A549 (cell line): Measurements from ENCODE around the gene ZNF532. TPM values are rescaled to one million over a fixed set of nuclear protein-coding genes. Genes with fewer than 3 reads are reported as not detected.

Experiments
- ATAC-seq, 2 experiments: fragments of 200-7000 bp in 1 of 2; fragments of >200 bp in 1 of 2; cut with Nextera tagmentation in 1 of 2; cut with Tn5 transposase in 1 of 2; 3 replicates each; pipeline versions ENCODE4 v1.8.0 to v1.9.1; 2018 to 2020; ENCODE audit warnings: mild to moderate bottlenecking in 1 of 2, moderate library complexity in 1 of 2
- CTCF ChIA-PET: fragments of 300-600 bp; sonication (Branson Sonifier 250); formaldehyde crosslinking; extraction: SDS; loops from one replicate; lab custom pipeline; 2021; ENCODE audit warnings: antibody characterized with exemption, inconsistent platforms; lab: Yijun Ruan, JAX
- POLR2A ChIA-PET: fragments of 350-600 bp; formaldehyde crosslinking; extraction: SDS; loops from one replicate; lab custom pipeline; 2021; ENCODE audit warnings: antibody characterized with exemption, inconsistent platforms; lab: Yijun Ruan, JAX
- DNase-seq, 2 experiments: peaks; one replicate each; pipeline versions ENCODE4 v3.0.0 to v3.0.0-alpha.2; 2011 to 2016; ENCODE audit warnings: low read depth in 1 of 2, low spot score in 1 of 2
- FAIRE-seq: peaks from 2 replicates; lab custom pipeline; 2011; peaks lifted over from hg19 to GRCh38; lab: Jason Lieb, UNC
- H3K27ac ChIP-seq, 2 experiments: fragments of >200 bp; sonication (Bioruptor Twin); formaldehyde crosslinking; 3 replicates each; pipeline ENCODE4 v1.5.1; 2016 to 2017
- H3K4me1 ChIP-seq: fragments of >200 bp; sonication (Bioruptor Twin); formaldehyde crosslinking; 3 replicates; pipeline ENCODE4 v1.6.1; 2016
- H3K4me2 ChIP-seq: fragments of >200 bp; sonication (Bioruptor Twin); formaldehyde crosslinking; 3 replicates; pipeline ENCODE4 v1.6.1; 2016
- H3K4me3 ChIP-seq: fragments of >200 bp; sonication (Bioruptor Twin); formaldehyde crosslinking; 3 replicates; pipeline ENCODE4 v1.5.1; 2016
- H3K9me3 ChIP-seq: fragments of >200 bp; sonication (Bioruptor Twin); formaldehyde crosslinking; 3 replicates; pipeline ENCODE4 v1.6.1; 2016
- CEBPB ChIP-seq, 2 experiments: fragments of >200 bp in 1 of 2; sonication (Bioruptor Twin) in 1 of 2; formaldehyde crosslinking in 1 of 2; IDR thresholded peaks; 2 replicates each; pipeline ENCODE4 v1.6.1; 2012 to 2016
- CHD4 ChIP-seq: fragments of 200-600 bp; sonication (generic); IDR thresholded peaks from 2 replicates; pipeline ENCODE4 v1.6.1; 2016; ENCODE audit warnings: antibody characterized with exemption, mild to moderate bottlenecking, borderline replicate concordance
- EHF ChIP-seq: fragments of 250-450 bp; sonication (Bioruptor Pico); IDR thresholded peaks from 2 replicates; pipeline ENCODE4 v1.5.0; 2020; ENCODE audit warnings: mild to moderate bottlenecking
- ELK1 ChIP-seq: fragments of 150-350 bp; IDR thresholded peaks from 2 replicates; pipeline ENCODE4 v1.6.1; 2014; ENCODE audit warnings: low read depth, mild to moderate bottlenecking, low read length
- ESRRA ChIP-seq: fragments of 150-350 bp; IDR thresholded peaks from 2 replicates; pipeline ENCODE4 v1.6.1; 2014; ENCODE audit warnings: mild to moderate bottlenecking, low read length, borderline replicate concordance
- FOSL2 ChIP-seq, 2 experiments: fragments of 450-650 bp in 1 of 2; fragments of >200 bp in 1 of 2; sonication (Bioruptor Twin) in 1 of 2; formaldehyde crosslinking; IDR thresholded peaks; 2 replicates each; pipeline versions ENCODE4 v1.5.0 to v1.6.1; 2016 to 2020; ENCODE audit warnings: mild to moderate bottlenecking in 1 of 2, moderate library complexity in 1 of 2
- GATA3 ChIP-seq: IDR thresholded peaks from 2 replicates; pipeline ENCODE4 v1.6.1; 2012; ENCODE audit warnings: borderline replicate concordance
- HDAC2 ChIP-seq: fragments of 200-600 bp; sonication (generic); IDR thresholded peaks from 2 replicates; pipeline ENCODE4 v1.6.1; 2016
- JUN ChIP-seq, 2 experiments: fragments of >200 bp; sonication (Bioruptor Twin); formaldehyde crosslinking; IDR thresholded peaks; 2 replicates in 1 of 2; 3 replicates in 1 of 2; pipeline ENCODE4 v1.6.1; 2016 to 2017
- JUNB ChIP-seq: fragments of >200 bp; sonication (Bioruptor Twin); formaldehyde crosslinking; IDR thresholded peaks from 2 replicates; pipeline ENCODE4 v1.6.1; 2016
- MAFK ChIP-seq: fragments of 450-650 bp; IDR thresholded peaks from 2 replicates; pipeline ENCODE4 v1.6.1; 2014; ENCODE audit not compliant: partially characterized antibody
- MAZ ChIP-seq: fragments of 150-350 bp; IDR thresholded peaks from 2 replicates; pipeline ENCODE4 v1.6.1; 2014; ENCODE audit warnings: antibody characterized with exemption, low read depth, low read length, borderline replicate concordance
- PBX3 ChIP-seq: IDR thresholded peaks from 2 replicates; pipeline ENCODE4 v1.6.1; 2012
- PHF8 ChIP-seq: fragments of 200-600 bp; sonication (generic); IDR thresholded peaks from 2 replicates; pipeline ENCODE4 v1.6.1; 2016; ENCODE audit warnings: low read depth, mild to moderate bottlenecking, antibody characterized with exemption, moderate library complexity, borderline replicate concordance
- RAD21 ChIP-seq, 2 experiments: fragments of >200 bp in 1 of 2; sonication (Bioruptor Twin) in 1 of 2; formaldehyde crosslinking in 1 of 2; IDR thresholded peaks in 1 of 2; conservative IDR thresholded peaks in 1 of 2; 2 replicates in 1 of 2; 3 replicates in 1 of 2; pipeline ENCODE4 v1.6.1; 2012 to 2018; ENCODE audit warnings: inconsistent platforms in 1 of 2
- RCOR1 ChIP-seq: fragments of 150-350 bp; IDR thresholded peaks from 2 replicates; pipeline ENCODE4 v1.6.1; 2014; ENCODE audit warnings: antibody characterized with exemption, low read length, low read depth
- TFCP2L1 ChIP-seq: fragments of 250-450 bp; sonication (Bioruptor Pico); IDR thresholded peaks from 2 replicates; pipeline ENCODE4 v1.5.0; 2021; ENCODE audit warnings: mild to moderate bottlenecking
- WGBS: methylation state at CpG from one replicate; pipeline ENCODE4 v1.1.6; 2017; ENCODE audit errors: missing lambda C conversion rate; 5-methylcytosine and 5-hydroxymethylcytosine counted together
- polyA plus RNA-seq, 4 experiments: library from polyadenylated mRNA; depleted of rRNA in 3 of 4; stranded (reverse); fragments of >200 nt; fragmentation: RNase III in 1 of 4; extraction: RNeasy Plus Mini Kit Qiagen cat#74134 plus additional on column Dnase treatment in 1 of 4; gene quantifications; 2 replicates in 3 of 4; 3 replicates in 1 of 4; pipeline ENCODE4 v1.2.3, GENCODE V29; 2011 to 2017
- TF ChIP-seq, protein P1 (sequence below): fragments of 200-600 bp; sonication (generic); IDR thresholded peaks from 2 replicates; pipeline ENCODE4 v1.6.1; 2016; ENCODE audit warnings: antibody characterized with exemption, mild to moderate bottlenecking, moderate library complexity
- TF ChIP-seq, protein P2 (sequence below): fragments of 450-650 bp; IDR thresholded peaks from 2 replicates; pipeline ENCODE4 v1.6.1; 2014; ENCODE audit warnings: antibody characterized with exemption
- TF ChIP-seq, protein P3 (sequence below): IDR thresholded peaks from 2 replicates; pipeline ENCODE4 v1.6.1; 2012; ENCODE audit warnings: low read depth, borderline replicate concordance

The ZNF532 gene
- polyA plus RNA-seq, 2 of the 4 experiments (the other 2 are of a cell fraction): 26.8 to 64.6 TPM

DNA sequence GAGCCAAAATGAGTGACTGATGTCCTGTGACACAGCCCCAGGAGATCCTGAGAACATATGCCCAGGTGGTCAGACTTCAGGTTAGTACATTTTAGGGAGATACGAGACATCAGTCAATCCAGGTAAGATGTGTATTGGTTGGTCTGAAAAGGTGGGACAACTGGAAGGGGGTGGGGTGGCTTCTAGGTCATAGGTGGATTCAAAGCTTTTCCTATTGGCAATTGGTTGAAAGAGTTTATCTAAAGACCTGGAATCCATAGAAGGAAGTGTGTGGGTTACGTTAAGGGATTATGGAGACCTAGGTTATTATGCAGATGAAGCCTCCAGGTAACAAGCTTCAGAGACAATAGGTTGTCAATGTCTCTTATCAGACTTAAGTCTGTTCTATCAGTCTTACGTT, 136.5 kb downstream of the ZNF532 start:
- TF ChIP-seq EHF (CRISPR knock-in tag) (no peak), RAD21 (conservative IDR thresholded peaks at IDR 0.05 in 1 of 2, IDR thresholded peaks at IDR 0.05 in 1 of 2) (no peak), TFCP2L1 (CRISPR knock-in tag) (no peak)
- H3K9me3 ChIP-seq: no peaks in the 10 kb centered on the region; the same call in 2 of the 3 replicates
- no peak for ATAC-seq
- H3K4me1 ChIP-seq: peaks cover 66% of the 10 kb centered on the region
- WGBS: 95% methylated on average over 3 of the region's 3 CpGs
- H3K27ac ChIP-seq: peak overlapping the region; percentile 85 to 92
- no peak for FAIRE-seq
- ChIA-PET POLR2A (no interaction called here), CTCF (interaction anchor here (0.9 to 1.7 kb wide), 2 partner anchors 70 to 233 kb away, joined by 3 to 7 read pairs; no protein-coding TSS in a partner anchor)
- H3K4me2 ChIP-seq: no peak overlapping the region
- no peak for DNase-seq
- H3K4me3 ChIP-seq: no peak overlapping the region

DNA sequence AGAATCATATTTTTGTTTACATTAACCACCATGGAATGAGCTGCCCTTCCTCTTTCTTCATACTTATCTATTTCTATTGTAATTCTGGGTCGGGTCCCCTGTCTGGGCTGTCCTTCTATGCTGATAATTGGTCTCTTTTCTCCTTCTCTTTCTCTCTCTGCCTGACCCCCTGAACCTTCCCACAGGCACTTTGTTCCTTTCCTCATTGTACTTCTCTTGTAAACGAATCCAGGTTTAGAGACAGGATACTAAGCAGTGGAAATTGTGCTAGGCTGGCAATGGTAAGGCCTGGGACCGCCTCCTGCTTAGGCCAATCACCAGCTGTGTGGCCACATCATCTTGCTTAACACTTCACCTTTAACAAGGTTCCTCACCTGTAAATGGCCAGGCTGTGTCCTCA, 137.0 kb downstream of the ZNF532 start:
- FAIRE-seq: no peak
- Histone ChIP-seq H3K4me3 (no peak overlapping the region), H3K9me3 (peaks cover 5% of the 10 kb centered on the region; the same call in 2 of the 3 replicates), H3K27ac (peak overlapping the region; percentile 85 to 92), H3K4me2 (no peak overlapping the region), H3K4me1 (peaks cover 61% of the 10 kb centered on the region)
- 79% methylated on average over 3 of the region's 3 CpGs for WGBS
- ATAC-seq: no peak
- TF ChIP-seq CHD4 (no peak), PBX3 (no peak), ESRRA (no peak), MAZ (no peak), RCOR1 (no peak), FOSL2 (IDR thresholded peaks at IDR 0.05) (no peak), FOSL2 (CRISPR knock-in tag; IDR thresholded peaks at IDR 0.05) (no peak), JUN (IDR thresholded peaks at IDR 0.05) (no peak), JUNB (no peak), HDAC2 (no peak), RAD21 (conservative IDR thresholded peaks at IDR 0.05 in 1 of 2, IDR thresholded peaks at IDR 0.05 in 1 of 2) (no peak), ELK1 (no peak)
- ChIA-PET CTCF (interaction anchor here (0.9 to 1.7 kb wide), 2 partner anchors 69 to 233 kb away, joined by 3 to 7 read pairs; no protein-coding TSS in a partner anchor), POLR2A (no interaction called here)
- no peak for DNase-seq

DNA sequence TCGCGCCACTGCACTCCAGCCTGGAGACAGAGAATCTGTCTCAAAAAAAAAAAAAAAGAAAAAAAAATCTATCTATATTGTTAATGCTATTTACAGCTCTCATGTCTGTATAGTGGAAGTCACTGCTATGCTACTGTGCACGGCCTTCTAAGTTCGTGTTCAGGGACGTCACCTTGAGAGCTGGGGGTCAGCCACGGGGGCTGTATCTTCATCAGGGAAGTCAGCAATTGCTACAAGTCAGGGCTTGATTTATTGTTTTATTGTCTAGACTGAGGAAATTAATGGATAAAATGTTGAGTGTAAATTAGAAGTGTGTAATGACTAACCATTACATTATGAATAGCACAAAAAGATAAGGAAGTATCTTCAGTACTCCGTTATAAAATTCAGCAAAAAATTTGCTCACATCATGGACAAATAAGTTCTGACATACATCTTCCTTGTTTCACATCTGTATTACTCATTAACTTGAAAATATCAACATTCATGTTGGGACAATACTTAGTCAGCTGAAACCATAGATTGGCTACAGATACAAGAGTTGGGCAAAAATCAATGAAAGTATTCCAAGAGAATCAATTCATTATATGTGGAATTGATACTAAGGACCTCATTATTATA, 138.4 kb downstream of the ZNF532 start:
- POLR2A ChIA-PET: no interaction called here
- Histone ChIP-seq H3K4me3 (no peak overlapping the region), H3K4me2 (peak overlapping the region; percentile 59), H3K27ac (peak overlapping the region; percentile 85 to 92), H3K9me3 (peaks cover 6% of the 10 kb centered on the region; the same call in 2 of the 3 replicates), H3K4me1 (peaks cover 62% of the 10 kb centered on the region)
- no peak for FAIRE-seq
- CTCF ChIA-PET: interaction anchor here (0.7 to 1.9 kb wide), 4 partner anchors 19 to 239 kb away, joined by 3 to 4 read pairs (median 4); no protein-coding TSS in a partner anchor
- TF ChIP-seq TFCP2L1 (CRISPR knock-in tag): no peak
- no peak for TF ChIP-seq CEBPB (IDR thresholded peaks at IDR 0.05)
- TF ChIP-seq, protein P1, sequence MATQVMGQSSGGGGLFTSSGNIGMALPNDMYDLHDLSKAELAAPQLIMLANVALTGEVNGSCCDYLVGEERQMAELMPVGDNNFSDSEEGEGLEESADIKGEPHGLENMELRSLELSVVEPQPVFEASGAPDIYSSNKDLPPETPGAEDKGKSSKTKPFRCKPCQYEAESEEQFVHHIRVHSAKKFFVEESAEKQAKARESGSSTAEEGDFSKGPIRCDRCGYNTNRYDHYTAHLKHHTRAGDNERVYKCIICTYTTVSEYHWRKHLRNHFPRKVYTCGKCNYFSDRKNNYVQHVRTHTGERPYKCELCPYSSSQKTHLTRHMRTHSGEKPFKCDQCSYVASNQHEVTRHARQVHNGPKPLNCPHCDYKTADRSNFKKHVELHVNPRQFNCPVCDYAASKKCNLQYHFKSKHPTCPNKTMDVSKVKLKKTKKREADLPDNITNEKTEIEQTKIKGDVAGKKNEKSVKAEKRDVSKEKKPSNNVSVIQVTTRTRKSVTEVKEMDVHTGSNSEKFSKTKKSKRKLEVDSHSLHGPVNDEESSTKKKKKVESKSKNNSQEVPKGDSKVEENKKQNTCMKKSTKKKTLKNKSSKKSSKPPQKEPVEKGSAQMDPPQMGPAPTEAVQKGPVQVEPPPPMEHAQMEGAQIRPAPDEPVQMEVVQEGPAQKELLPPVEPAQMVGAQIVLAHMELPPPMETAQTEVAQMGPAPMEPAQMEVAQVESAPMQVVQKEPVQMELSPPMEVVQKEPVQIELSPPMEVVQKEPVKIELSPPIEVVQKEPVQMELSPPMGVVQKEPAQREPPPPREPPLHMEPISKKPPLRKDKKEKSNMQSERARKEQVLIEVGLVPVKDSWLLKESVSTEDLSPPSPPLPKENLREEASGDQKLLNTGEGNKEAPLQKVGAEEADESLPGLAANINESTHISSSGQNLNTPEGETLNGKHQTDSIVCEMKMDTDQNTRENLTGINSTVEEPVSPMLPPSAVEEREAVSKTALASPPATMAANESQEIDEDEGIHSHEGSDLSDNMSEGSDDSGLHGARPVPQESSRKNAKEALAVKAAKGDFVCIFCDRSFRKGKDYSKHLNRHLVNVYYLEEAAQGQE: no peak
- TF ChIP-seq PHF8: no peak
- TF ChIP-seq JUNB: peak; percentile 24; the same call in 1 of the 2 replicates
- TF ChIP-seq, protein P2, sequence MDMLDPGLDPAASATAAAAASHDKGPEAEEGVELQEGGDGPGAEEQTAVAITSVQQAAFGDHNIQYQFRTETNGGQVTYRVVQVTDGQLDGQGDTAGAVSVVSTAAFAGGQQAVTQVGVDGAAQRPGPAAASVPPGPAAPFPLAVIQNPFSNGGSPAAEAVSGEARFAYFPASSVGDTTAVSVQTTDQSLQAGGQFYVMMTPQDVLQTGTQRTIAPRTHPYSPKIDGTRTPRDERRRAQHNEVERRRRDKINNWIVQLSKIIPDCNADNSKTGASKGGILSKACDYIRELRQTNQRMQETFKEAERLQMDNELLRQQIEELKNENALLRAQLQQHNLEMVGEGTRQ: no peak
- no peak for TF ChIP-seq FOSL2 (IDR thresholded peaks at IDR 0.05)
- peak; percentile 65 for TF ChIP-seq FOSL2 (CRISPR knock-in tag; IDR thresholded peaks at IDR 0.05)
- peak; percentile 85 for TF ChIP-seq MAFK
- TF ChIP-seq, protein P3, sequence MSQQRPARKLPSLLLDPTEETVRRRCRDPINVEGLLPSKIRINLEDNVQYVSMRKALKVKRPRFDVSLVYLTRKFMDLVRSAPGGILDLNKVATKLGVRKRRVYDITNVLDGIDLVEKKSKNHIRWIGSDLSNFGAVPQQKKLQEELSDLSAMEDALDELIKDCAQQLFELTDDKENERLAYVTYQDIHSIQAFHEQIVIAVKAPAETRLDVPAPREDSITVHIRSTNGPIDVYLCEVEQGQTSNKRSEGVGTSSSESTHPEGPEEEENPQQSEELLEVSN: no peak
- TF ChIP-seq GATA3: peak; percentile 55; the same call in 1 of the 2 replicates
- ATAC-seq: peak; percentile 38 to 52; a peak in 4 of 6 replicates
- DNase-seq: peak; percentile 30 to 65
- WGBS: 24% methylated on average over 7 of the region's 7 CpGs
